Tibial artery (tissue), 4 donors: ENCODE measurements around the gene DPP4.

Source experiments
- DNase-seq, 2 donors: peaks; one replicate each; pipeline ENCODE4 v3.0.0-alpha.2; 2019
- H3K27ac ChIP-seq, 2 donors: fragments of 200-600 bp; sonication (generic) in 1 of 2; 1 replicate in 1 of 2; 2 replicates in 1 of 2; pipeline ENCODE4 v1.5.1; 2018 to 2019; ENCODE audit warnings: mild to moderate bottlenecking in 1 of 2
- H3K27me3 ChIP-seq, 2 donors: fragments of 200-600 bp; sonication (generic) in 1 of 2; one replicate each; pipeline versions ENCODE4 v1.5.1 to v1.6.0; 2016 to 2019
- H3K36me3 ChIP-seq, 3 donors: fragments of 200-600 bp; sonication (generic) in 2 of 3; one replicate each; pipeline ENCODE4 v1.5.1; 2016 to 2019; ENCODE audit warnings: mild to moderate bottlenecking in 2 of 3
- H3K4me1 ChIP-seq, 4 donors: fragments of 200-600 bp; sonication (generic) in 2 of 4; 1 replicate in 3 of 4; 2 replicates in 1 of 4; pipeline ENCODE4 v1.5.1; 2016 to 2019
- H3K4me3 ChIP-seq, 2 donors: fragments of 200-600 bp; sonication (generic) in 1 of 2; 1 replicate in 1 of 2; 2 replicates in 1 of 2; pipeline ENCODE4 v1.5.1; 2018 to 2019; ENCODE audit warnings: mild to moderate bottlenecking in 2 of 2
- H3K9me3 ChIP-seq, 3 donors: fragments of 200-600 bp; sonication (generic) in 1 of 3; one replicate each; pipeline ENCODE4 v1.5.1; 2016 to 2019
- intact Hi-C: fragments of 100-400 bp; cut with DNase I; formaldehyde crosslinking; loops from one replicate; pipeline ENCODE4 v1.15.0; 2023; ENCODE audit warnings: low total_unique reads
- TF ChIP-seq, protein P1 (sequence below), 2 experiments: fragments of 200-600 bp in 1 of 2; fragments of 450-650 bp in 1 of 2; IDR thresholded peaks; one replicate each; pipeline ENCODE4 v1.5.1; 2017 to 2019; ENCODE audit warnings: antibody characterized with exemption in 2 of 2, mild to moderate bottlenecking in 1 of 2, moderate library complexity in 1 of 2

DPP4 gene

DNA sequence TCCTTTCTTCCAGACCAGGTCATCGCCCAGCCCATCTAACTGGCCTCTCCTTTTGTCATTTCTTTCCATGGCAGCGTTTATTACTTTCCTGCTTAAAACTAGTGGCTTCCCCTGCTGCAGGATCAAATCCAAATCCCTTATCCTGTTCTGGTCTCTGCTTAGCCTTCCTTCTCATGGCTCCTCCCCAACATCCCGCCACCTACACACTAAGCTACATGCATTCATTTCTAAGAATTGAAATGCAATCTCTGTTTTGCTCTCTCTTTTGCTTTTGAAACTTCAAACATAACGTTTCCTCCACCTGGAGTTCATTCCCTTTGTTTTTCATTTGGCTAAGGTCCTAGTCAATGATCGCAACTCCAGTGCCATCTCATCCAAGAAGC, 18.0 kb upstream of the DPP4 start:
- TF ChIP-seq, protein P1, sequence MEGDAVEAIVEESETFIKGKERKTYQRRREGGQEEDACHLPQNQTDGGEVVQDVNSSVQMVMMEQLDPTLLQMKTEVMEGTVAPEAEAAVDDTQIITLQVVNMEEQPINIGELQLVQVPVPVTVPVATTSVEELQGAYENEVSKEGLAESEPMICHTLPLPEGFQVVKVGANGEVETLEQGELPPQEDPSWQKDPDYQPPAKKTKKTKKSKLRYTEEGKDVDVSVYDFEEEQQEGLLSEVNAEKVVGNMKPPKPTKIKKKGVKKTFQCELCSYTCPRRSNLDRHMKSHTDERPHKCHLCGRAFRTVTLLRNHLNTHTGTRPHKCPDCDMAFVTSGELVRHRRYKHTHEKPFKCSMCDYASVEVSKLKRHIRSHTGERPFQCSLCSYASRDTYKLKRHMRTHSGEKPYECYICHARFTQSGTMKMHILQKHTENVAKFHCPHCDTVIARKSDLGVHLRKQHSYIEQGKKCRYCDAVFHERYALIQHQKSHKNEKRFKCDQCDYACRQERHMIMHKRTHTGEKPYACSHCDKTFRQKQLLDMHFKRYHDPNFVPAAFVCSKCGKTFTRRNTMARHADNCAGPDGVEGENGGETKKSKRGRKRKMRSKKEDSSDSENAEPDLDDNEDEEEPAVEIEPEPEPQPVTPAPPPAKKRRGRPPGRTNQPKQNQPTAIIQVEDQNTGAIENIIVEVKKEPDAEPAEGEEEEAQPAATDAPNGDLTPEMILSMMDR (IDR thresholded peaks at IDR 0.05) = no peak
- no peak overlapping the region for H3K27ac ChIP-seq
- H3K36me3 ChIP-seq = no peaks in the 10 kb centered on the region
- H3K4me1 ChIP-seq = no peaks in the 10 kb centered on the region
- intact Hi-C loops = no loop called here
- H3K27me3 ChIP-seq = no peaks in the 10 kb centered on the region
- no peak for DNase-seq
- H3K9me3 ChIP-seq = no peaks in the 10 kb centered on the region
- H3K4me3 ChIP-seq = no peak overlapping the region

DNA sequence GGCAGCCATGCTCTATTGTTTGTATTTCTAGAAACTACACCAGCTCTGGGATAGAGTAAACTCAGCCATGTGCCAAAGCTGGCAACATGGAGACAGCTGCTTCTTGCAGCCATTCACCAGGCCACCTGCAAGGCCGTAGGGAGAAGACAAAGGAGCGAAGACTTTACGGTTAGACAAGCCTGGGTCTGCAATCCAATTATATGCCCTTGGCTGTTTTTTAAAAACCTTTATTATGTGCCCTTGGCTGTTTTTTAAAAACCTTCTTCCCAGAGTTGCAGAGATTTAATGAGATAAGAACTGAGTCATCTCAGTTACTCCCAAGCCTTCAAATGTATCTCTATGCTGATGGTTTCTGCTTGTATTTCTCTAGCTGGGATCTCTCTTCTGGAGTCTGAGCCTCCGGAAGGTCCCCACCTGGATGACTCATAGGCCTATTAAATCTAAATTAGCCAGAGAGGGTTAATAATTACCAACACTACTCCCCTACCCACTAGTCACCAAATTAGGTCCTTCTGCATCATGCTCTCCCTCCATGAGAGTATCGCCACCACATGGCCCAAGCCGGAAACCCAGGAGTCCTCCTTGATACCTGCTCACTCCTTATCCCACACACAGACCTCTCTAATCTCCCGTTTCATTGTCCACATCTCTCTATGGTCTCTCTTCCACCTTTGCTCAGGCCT, 17.5 kb upstream of the DPP4 start:
- H3K4me3 ChIP-seq = no peak overlapping the region
- no peak for DNase-seq
- H3K4me1 ChIP-seq = no peaks in the 10 kb centered on the region
- intact Hi-C loops = no loop called here
- no peaks in the 10 kb centered on the region for H3K36me3 ChIP-seq
- no peak overlapping the region for H3K27ac ChIP-seq
- H3K9me3 ChIP-seq = no peaks in the 10 kb centered on the region
- TF ChIP-seq, protein P1 (IDR thresholded peaks at IDR 0.05) = no peak
- no peaks in the 10 kb centered on the region for H3K27me3 ChIP-seq

DNA sequence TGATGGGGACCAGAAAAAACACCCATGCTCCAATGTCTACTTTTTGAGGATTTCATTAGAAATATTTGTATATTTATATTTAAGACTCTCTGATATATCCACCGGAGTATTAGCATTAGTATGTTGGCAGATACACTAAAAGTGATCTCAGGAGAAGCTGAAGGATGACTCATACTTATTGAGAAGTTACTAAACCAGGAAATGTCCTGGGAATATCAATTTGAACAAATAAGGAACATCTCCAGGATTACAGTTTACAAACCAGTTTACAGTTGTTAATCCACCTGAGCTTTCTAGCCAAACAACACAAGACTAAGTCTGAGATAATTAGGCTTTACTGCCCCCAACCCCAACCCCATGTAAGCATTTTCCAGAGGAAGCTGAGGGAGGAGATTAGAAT, 16.1 kb upstream of the DPP4 start:
- TF ChIP-seq, protein P1 (IDR thresholded peaks at IDR 0.05) = no peak
- H3K4me1 ChIP-seq = no peaks in the 10 kb centered on the region
- DNase-seq = no peak
- H3K9me3 ChIP-seq = no peaks in the 10 kb centered on the region
- no peak overlapping the region for H3K27ac ChIP-seq
- H3K4me3 ChIP-seq = no peak overlapping the region
- H3K27me3 ChIP-seq = no peaks in the 10 kb centered on the region
- intact Hi-C loops = no loop called here
- H3K36me3 ChIP-seq = no peaks in the 10 kb centered on the region

DNA sequence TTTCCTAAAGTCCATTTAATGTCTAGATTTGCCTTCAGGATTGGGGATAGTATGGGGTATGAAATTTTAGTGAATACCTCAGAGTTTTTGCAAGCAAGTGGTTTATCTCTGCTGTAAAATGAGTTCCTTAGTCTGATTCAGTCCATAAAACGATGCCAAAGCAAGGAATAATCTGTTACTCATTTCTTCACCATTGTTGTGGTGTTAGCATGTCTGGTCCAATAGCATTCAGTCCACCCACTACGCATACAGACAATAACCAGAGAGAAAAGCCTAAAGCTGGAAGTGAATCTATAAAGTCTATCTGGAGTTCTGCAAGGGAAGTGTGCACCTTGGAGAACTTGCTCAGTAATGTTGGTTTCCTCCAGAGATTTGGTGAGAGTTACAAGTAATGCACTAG, 12.9 kb upstream of the DPP4 start:
- H3K27ac ChIP-seq = no peak overlapping the region
- no peaks in the 10 kb centered on the region for H3K36me3 ChIP-seq
- intact Hi-C loops = no loop called here
- no peaks in the 10 kb centered on the region for H3K9me3 ChIP-seq
- no peak overlapping the region for H3K4me3 ChIP-seq
- no peaks in the 10 kb centered on the region for H3K4me1 ChIP-seq
- TF ChIP-seq, protein P1 (IDR thresholded peaks at IDR 0.05) = no peak
- no peak for DNase-seq
- no peaks in the 10 kb centered on the region for H3K27me3 ChIP-seq

DNA sequence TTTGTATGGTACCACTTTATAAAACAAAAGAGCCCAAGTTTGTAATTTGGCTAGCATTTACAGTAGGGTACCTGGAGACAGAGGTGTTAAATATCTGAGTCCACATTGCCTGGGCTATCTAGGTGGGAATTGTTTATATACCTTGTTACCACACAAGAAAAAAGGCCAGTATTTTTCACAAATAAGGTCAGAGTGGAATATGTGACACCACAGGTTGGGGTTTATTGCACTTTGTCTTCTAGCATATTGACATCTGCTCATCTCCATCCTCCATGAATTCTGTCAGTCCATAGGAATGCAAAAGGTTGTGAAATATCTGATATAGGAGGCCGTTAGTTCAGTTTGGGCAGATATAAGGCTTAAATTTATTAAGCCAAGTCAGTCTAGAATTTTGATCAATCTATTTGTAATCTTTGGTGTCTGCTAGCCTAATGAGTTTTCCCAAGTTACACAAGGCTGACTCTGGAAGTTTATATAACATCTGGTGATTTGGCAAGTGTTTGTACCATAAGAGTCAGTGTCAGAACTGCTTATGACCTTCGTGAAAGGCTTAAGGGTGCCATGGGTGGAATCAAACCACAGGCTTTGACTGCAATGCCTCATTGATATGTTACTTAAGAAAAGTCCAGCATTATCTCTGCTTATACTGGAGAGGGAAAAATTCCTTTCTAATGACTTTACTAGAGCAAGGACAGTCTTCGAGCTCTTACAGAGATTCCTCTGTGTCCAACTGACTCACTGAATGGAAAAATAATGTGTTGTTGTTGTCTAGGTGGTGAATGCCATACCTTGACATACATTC, 11.3 kb upstream of the DPP4 start:
- DNase-seq = no peak
- H3K27me3 ChIP-seq = no peaks in the 10 kb centered on the region
- TF ChIP-seq, protein P1 (IDR thresholded peaks at IDR 0.05) = no peak
- H3K4me1 ChIP-seq = no peaks in the 10 kb centered on the region
- intact Hi-C loops = no loop called here
- no peaks in the 10 kb centered on the region for H3K36me3 ChIP-seq
- H3K4me3 ChIP-seq = no peak overlapping the region
- H3K9me3 ChIP-seq = no peaks in the 10 kb centered on the region
- no peak overlapping the region for H3K27ac ChIP-seq
